GM20000 (cell line): ENCODE measurements around the gene LASP1NB.
"Not testable (repeated sequence)": the region's sequence is repeated elsewhere in the genome, so short reads cannot be mapped to it uniquely, and the experiment has no call there.

ENCODE experiments used
- DNase-seq: peaks from one replicate; pipeline ENCODE4 v3.0.0; 2012; ENCODE audit warnings: low spot score
- CTCF ChIP-seq: IDR thresholded peaks from 2 replicates; pipeline ENCODE4 v1.5.1; 2012; ENCODE audit warnings: mild to moderate bottlenecking, control low read depth; ENCODE audit errors: extremely low read depth, missing control alignments

Gene LASP1NB

GRCh38 chr17:38939987-38940386 lies 14.6 kb downstream of the LASP1NB start:
- DNase-seq, result no peak
- no peak for TF ChIP-seq CTCF

GRCh38 chr17:38940404-38940803 lies 15.0 kb downstream of the LASP1NB start:
- DNase-seq, result no peak
- no peak for TF ChIP-seq CTCF

DNA sequence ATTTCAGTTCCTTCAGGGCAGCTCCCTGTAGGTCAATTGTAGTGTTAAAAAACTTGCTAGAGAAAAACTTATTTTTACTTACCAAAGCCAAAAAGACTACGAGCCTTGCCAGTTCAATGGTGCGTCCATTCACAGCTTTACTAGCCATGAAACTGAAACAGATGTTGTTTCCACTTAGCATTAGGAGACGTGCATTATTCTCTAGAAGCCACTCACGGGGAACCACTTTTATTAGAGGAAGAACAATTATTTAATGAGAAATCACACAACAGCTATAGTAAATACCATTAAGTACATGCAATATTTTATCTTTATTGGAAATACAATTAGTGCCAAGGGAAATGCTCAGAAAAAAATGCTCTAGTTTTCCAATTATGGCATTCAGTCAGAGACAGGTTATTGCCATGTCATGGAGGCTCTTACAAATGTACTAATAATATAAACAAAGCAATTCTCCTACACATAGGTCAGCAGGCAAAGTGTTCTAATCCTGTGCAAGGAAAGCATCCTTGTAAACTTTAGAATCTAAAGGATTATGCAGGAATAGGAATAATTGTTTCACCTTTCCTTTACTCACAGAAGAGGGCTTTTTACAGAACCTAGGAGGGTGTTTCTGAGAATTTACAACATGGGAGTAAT lies 17.4 kb downstream of the LASP1NB start:
- no peak for DNase-seq
- no peak for TF ChIP-seq CTCF

- TF ChIP-seq CTCF, result no peak
- no peak for DNase-seq
These were observed 18.2 kb downstream of the LASP1NB start for GRCh38 chr17:38943607-38944006.

- TF ChIP-seq CTCF, result no peak
- DNase-seq, result no peak
These were observed 21.8 kb downstream of the LASP1NB start for GRCh38 chr17:38947189-38947588.

DNA sequence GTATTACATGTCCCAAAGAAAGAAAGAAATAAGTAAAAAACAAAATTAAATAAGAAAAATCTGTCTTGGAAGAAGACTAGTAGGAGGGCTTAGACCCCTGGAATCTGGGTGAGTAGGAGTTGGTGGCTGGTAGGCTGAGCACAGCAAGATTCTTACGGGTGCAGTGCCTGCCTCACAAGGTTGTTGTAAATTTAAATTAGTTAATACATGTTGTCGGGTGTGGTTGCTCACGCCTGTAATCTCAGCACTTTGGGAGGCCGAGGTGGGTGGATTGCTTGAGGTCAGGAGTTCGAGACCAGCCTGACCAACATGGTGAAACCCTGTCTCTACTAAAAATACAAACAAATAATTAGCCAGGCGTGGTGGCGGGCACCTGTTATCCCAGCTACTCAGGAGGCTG lies 28.4 kb downstream of the LASP1NB start:
- not testable (repeated sequence) for DNase-seq

DNA sequence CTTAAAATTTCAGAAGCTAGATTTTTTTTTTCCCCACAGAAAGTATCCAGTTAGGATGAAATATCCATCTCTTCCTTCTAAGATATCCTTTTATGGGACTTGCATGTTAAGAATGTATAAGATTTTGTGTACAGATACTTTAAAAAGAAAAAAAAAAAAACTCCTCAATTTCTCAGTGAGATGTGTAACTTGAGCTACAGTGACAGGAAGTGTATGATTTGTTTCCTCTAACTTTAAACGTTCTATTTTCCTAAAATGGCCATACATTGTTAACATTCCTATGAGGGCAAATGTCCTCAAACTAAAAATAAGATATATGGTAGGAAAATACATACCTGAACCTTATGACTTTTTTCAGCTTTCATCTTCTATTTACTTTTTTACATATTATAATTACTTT lies 32.9 kb downstream of the LASP1NB start:
- TF ChIP-seq CTCF, result no peak
- no peak for DNase-seq

DNA sequence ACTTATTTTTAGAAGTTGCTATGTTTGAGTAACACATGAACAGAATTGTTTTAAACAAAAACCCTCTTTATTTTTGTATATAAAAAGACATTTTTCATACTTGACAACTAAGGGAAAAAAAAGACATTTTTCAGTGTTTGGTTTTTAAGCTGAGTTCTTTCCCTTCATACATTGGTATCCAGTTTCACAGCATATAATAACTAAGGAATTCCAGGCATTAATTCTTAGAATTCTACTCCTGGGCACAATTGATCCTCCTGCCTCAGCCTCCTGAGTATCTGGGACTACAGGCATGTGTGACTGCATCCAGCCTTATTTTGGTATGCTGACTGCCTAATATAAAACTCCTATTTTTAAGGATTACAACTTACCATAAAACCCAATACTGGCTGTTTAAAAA lies 33.3 kb downstream of the LASP1NB start:
- TF ChIP-seq CTCF, result no peak
- no peak for DNase-seq
